ENCODE results near the gene GNA12.

DNA sequence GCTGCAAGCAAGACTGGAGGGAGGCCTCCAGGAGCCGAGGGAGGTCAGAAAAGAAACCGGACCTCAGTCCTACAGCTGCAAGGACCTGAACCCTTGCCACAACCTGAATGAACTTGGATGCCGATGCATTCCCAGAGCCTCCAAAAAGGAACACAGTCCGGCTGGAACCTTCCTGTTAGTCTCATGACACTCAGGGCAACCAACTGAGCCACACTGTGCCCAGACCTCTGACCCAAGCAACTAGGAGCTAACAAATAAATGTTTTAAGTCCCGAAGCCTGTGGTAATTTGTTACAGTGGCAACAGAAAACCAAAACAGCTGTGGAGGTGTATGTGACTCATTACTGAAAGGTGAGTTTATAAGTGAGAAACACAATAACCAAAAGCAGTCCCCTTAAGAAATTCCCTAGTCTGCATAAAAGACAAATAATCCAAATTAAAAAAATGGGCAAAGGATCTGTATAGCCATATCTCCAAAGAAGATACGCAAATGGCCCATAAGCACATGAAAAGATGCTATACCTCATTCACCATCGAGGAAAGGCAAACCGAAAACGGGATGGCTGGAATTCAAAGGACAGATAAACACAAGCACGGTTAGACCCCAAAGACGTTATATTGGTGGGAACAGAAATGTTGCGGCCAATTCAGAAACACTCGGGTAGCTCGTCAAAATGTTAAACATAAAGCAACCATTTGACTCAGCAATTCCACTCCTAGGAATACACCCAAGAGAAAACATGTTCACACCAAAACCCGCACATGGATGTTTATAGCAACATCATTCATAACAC, 24.8 kb downstream of the GNA12 start:
- TF ChIP-seq SIN3A (IDR thresholded peaks at IDR 0.05; ENCODE audit: borderline replicate concordance, insufficient read depth, low read length), result no peak
- no peak for TF ChIP-seq TAF1 (IDR thresholded peaks at IDR 0.05; ENCODE audit: borderline replicate concordance, insufficient read depth, low read length)
- no peak for TF ChIP-seq POLR2AphosphoS5 (IDR thresholded peaks at IDR 0.05; ENCODE audit: low read depth, low read length)
- TF ChIP-seq, protein P1, sequence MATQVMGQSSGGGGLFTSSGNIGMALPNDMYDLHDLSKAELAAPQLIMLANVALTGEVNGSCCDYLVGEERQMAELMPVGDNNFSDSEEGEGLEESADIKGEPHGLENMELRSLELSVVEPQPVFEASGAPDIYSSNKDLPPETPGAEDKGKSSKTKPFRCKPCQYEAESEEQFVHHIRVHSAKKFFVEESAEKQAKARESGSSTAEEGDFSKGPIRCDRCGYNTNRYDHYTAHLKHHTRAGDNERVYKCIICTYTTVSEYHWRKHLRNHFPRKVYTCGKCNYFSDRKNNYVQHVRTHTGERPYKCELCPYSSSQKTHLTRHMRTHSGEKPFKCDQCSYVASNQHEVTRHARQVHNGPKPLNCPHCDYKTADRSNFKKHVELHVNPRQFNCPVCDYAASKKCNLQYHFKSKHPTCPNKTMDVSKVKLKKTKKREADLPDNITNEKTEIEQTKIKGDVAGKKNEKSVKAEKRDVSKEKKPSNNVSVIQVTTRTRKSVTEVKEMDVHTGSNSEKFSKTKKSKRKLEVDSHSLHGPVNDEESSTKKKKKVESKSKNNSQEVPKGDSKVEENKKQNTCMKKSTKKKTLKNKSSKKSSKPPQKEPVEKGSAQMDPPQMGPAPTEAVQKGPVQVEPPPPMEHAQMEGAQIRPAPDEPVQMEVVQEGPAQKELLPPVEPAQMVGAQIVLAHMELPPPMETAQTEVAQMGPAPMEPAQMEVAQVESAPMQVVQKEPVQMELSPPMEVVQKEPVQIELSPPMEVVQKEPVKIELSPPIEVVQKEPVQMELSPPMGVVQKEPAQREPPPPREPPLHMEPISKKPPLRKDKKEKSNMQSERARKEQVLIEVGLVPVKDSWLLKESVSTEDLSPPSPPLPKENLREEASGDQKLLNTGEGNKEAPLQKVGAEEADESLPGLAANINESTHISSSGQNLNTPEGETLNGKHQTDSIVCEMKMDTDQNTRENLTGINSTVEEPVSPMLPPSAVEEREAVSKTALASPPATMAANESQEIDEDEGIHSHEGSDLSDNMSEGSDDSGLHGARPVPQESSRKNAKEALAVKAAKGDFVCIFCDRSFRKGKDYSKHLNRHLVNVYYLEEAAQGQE (IDR thresholded peaks at IDR 0.05; ENCODE audit: insufficient read depth in 1 of 2, low read depth in 2 of 2, low read length in 2 of 2), result no peak
- no peak for TF ChIP-seq FOXP2 (optimal IDR thresholded peaks at IDR 0.05; ENCODE audit: borderline replicate concordance, extremely low read depth, extremely low read length, insufficient read depth)

Data from PFSK-1 (cell line).